Osteoblast (primary cell): ENCODE measurements around the gene PPP3CA. TPM values are rescaled to one million over a fixed set of nuclear protein-coding genes. Genes with fewer than 3 reads are reported as not detected.
A peak's percentile ranks its signal among the peaks of the same experiment; 100 is the strongest.

Source experiments
- DNase-seq: peaks from one replicate; pipeline ENCODE4 v3.0.0; 2011; ENCODE audit warnings: low spot score, mixed read lengths; ENCODE audit not compliant: insufficient read length; ENCODE audit errors: missing footprints
- H2AFZ ChIP-seq: 2 replicates; pipeline ENCODE4 v1.6.0; 2011; ENCODE audit warnings: mild to moderate bottlenecking, low read length
- H3K27ac ChIP-seq: 2 replicates; pipeline ENCODE4 v1.5.1; 2011; ENCODE audit warnings: mild to moderate bottlenecking, low read depth, low read length, moderate library complexity
- H3K27me3 ChIP-seq: 2 replicates; pipeline ENCODE4 v1.6.0; 2012; ENCODE audit warnings: mild to moderate bottlenecking, control low read depth, inconsistent platforms, low read length, moderate library complexity; ENCODE audit not compliant: insufficient read depth
- H3K36me3 ChIP-seq: 2 replicates; pipeline ENCODE4 v1.5.1; 2011; ENCODE audit warnings: mild to moderate bottlenecking, low read length, control low read depth, moderate library complexity; ENCODE audit not compliant: insufficient read depth
- H3K4me1 ChIP-seq: 2 replicates; pipeline ENCODE4 v1.5.1; 2011; ENCODE audit warnings: mild to moderate bottlenecking, low read length, control low read depth, moderate library complexity; ENCODE audit not compliant: insufficient read depth
- H3K4me2 ChIP-seq: 2 replicates; pipeline ENCODE4 v1.6.0; 2011; ENCODE audit warnings: mild to moderate bottlenecking, low read length; ENCODE audit not compliant: insufficient read depth
- H3K4me3 ChIP-seq: fragments of 200-600 bp; sonication (generic); 3 replicates; pipeline ENCODE4 v1.5.1; 2012; ENCODE audit warnings: mild to moderate bottlenecking, low read length, inconsistent platforms; ENCODE audit not compliant: insufficient read depth
- H3K79me2 ChIP-seq: 2 replicates; pipeline ENCODE4 v1.6.0; 2012; ENCODE audit warnings: mild to moderate bottlenecking, low read length, control low read depth, inconsistent platforms; ENCODE audit not compliant: insufficient read depth
- H3K9me3 ChIP-seq: 2 replicates; pipeline ENCODE4 v1.5.1; 2011; ENCODE audit warnings: low read depth, low read length, control low read depth
- H4K20me1 ChIP-seq: 2 replicates; pipeline ENCODE4 v1.6.0; 2012; ENCODE audit warnings: mild to moderate bottlenecking, low read length, control low read depth; ENCODE audit not compliant: insufficient read depth
- CTCF ChIP-seq: IDR thresholded peaks from 2 replicates; pipeline ENCODE4 v1.5.1; 2011; ENCODE audit warnings: mild to moderate bottlenecking, low read depth, low read length, moderate library complexity; ENCODE audit errors: extremely low read depth
- total RNA-seq: library from RNA; depleted of rRNA; stranded (reverse); fragments of >200 nt; gene quantifications from 2 replicates; pipeline ENCODE4 v1.2.3, GENCODE V29; 2012

The PPP3CA gene
- total RNA-seq, 1 donor: 80.0 TPM

- peak overlapping the region; percentile 89 for H3K4me2 ChIP-seq
- H3K4me3 ChIP-seq: peak overlapping the region; percentile 94
- H3K27me3 ChIP-seq: no peaks in the 10 kb centered on the region
- peak; percentile 99 for DNase-seq
- peak overlapping the region; percentile 80 for H3K27ac ChIP-seq
- peaks cover 27% of the 10 kb centered on the region for H3K4me1 ChIP-seq
- TF ChIP-seq CTCF: no peak
- H3K9me3 ChIP-seq: no peaks in the 10 kb centered on the region
- H3K79me2 ChIP-seq: peaks cover 39% of the 10 kb centered on the region
- H4K20me1 ChIP-seq: peaks cover 25% of the 10 kb centered on the region
- H3K36me3 ChIP-seq: no peaks in the 10 kb centered on the region
- peak overlapping the region; percentile 96 for H2AFZ ChIP-seq
Measured at GRCh38 chr4:101347557-101348366, 436 bp upstream of the PPP3CA start.

GRCh38 chr4:101346351-101347266 is 717 bp downstream of the PPP3CA start:
- Histone ChIP-seq H2AFZ (peak overlapping the region; percentile 47), H3K27ac (peak overlapping the region; percentile 51), H3K4me1 (peaks cover 27% of the 10 kb centered on the region), H3K9me3 (no peaks in the 10 kb centered on the region), H3K79me2 (peaks cover 50% of the 10 kb centered on the region), H3K4me2 (peak overlapping the region; percentile 57), H4K20me1 (peaks cover 25% of the 10 kb centered on the region), H3K36me3 (no peaks in the 10 kb centered on the region), H3K27me3 (no peaks in the 10 kb centered on the region), H3K4me3 (peak overlapping the region; percentile 94)
- peak; percentile 88 for DNase-seq
- no peak for TF ChIP-seq CTCF

GRCh38 chr4:101345596-101346350 is 1.6 kb downstream of the PPP3CA start:
- H4K20me1 ChIP-seq: peaks cover 28% of the 10 kb centered on the region
- peaks cover 27% of the 10 kb centered on the region for H3K4me1 ChIP-seq
- peak overlapping the region; percentile 90 for H3K4me2 ChIP-seq
- H2AFZ ChIP-seq: peak overlapping the region; percentile 87
- no peaks in the 10 kb centered on the region for H3K36me3 ChIP-seq
- peak; percentile 90 for DNase-seq
- no peak for TF ChIP-seq CTCF
- H3K9me3 ChIP-seq: no peaks in the 10 kb centered on the region
- H3K27ac ChIP-seq: peak overlapping the region; percentile 64
- H3K27me3 ChIP-seq: no peaks in the 10 kb centered on the region
- peak overlapping the region; percentile 94 for H3K4me3 ChIP-seq
- peaks cover 58% of the 10 kb centered on the region for H3K79me2 ChIP-seq
